ENCODE data around the gene ITIH5.

The ITIH5 gene

DNA sequence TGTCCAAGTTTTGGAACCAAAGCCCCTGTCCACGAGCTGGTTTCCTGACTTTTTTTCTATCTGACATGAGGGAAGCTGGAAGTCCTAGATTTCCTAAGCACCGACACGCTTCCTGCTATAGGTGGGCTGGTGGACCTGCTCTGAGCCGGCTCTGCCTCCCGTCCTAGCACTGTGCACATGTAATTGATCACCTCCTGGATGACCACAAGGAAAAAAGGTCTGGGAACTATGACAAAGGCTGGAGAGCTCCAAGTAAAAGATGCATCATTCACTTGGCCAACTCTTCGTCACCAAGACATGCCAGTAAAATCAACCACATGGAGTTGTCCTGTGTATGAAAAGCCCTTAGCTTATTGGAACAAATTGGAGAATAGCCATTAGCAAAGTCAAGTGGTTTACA is 104.8 kb downstream of the ITIH5 start:
- DNase-seq (ENCODE audit: low read depth): no peak
- no peak overlapping the region for H3K4me3 ChIP-seq (ENCODE audit: low read depth, low read length)
- TF ChIP-seq, protein P1, sequence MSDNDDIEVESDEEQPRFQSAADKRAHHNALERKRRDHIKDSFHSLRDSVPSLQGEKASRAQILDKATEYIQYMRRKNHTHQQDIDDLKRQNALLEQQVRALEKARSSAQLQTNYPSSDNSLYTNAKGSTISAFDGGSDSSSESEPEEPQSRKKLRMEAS (IDR thresholded peaks at IDR 0.05; ENCODE audit: low read depth, low read length): no peak
- TF ChIP-seq POLR2A (IDR thresholded peaks at IDR 0.05; ENCODE audit: extremely low read depth, insufficient read length) (no peak), MYC (IDR thresholded peaks at IDR 0.05; ENCODE audit: low read depth, low read length) (no peak)
- TF ChIP-seq, protein P2, sequence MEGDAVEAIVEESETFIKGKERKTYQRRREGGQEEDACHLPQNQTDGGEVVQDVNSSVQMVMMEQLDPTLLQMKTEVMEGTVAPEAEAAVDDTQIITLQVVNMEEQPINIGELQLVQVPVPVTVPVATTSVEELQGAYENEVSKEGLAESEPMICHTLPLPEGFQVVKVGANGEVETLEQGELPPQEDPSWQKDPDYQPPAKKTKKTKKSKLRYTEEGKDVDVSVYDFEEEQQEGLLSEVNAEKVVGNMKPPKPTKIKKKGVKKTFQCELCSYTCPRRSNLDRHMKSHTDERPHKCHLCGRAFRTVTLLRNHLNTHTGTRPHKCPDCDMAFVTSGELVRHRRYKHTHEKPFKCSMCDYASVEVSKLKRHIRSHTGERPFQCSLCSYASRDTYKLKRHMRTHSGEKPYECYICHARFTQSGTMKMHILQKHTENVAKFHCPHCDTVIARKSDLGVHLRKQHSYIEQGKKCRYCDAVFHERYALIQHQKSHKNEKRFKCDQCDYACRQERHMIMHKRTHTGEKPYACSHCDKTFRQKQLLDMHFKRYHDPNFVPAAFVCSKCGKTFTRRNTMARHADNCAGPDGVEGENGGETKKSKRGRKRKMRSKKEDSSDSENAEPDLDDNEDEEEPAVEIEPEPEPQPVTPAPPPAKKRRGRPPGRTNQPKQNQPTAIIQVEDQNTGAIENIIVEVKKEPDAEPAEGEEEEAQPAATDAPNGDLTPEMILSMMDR (IDR thresholded peaks at IDR 0.05; ENCODE audit: low read depth, low read length): no peak

DNA sequence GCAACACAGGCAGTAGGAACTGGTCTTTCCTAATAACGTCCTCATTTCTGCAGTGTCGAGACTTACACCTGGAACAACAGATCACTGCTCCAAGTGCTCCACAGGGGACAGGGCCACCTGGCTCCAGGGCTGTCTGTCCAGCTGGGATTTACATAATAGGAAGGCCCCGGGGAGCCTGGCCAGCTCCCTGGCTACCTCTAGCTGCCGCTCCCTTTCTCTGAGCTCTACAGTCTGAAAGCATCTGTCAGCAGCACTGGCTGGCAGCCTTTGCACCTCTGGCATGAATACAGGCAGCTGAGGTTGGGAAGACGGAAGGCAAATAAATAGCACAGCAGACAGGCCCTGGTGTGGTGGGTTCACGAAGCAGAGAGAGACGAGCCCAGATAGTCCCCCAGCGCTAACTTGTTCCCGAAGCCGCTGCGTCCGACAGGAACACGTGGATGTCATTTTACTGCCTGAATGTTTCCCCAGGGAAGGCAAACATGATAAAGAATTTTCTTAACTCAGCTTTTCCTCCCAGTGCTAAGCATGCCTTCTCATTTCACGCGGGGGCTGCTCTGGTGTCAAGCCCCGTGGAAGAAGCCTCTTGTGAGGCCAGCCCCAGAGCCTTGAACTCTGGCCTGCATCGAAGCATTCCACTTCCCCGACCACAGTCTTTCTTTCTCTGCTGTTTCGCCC is 105.4 kb downstream of the ITIH5 start:
- no peak for DNase-seq (ENCODE audit: low read depth)
- TF ChIP-seq MYC (IDR thresholded peaks at IDR 0.05; ENCODE audit: low read depth, low read length) (no peak), POLR2A (IDR thresholded peaks at IDR 0.05; ENCODE audit: extremely low read depth, insufficient read length) (no peak)
- TF ChIP-seq, protein P2 (IDR thresholded peaks at IDR 0.05; ENCODE audit: low read depth, low read length): no peak
- TF ChIP-seq, protein P1 (IDR thresholded peaks at IDR 0.05; ENCODE audit: low read depth, low read length): no peak
- no peak overlapping the region for H3K4me3 ChIP-seq (ENCODE audit: low read depth, low read length)

DNA sequence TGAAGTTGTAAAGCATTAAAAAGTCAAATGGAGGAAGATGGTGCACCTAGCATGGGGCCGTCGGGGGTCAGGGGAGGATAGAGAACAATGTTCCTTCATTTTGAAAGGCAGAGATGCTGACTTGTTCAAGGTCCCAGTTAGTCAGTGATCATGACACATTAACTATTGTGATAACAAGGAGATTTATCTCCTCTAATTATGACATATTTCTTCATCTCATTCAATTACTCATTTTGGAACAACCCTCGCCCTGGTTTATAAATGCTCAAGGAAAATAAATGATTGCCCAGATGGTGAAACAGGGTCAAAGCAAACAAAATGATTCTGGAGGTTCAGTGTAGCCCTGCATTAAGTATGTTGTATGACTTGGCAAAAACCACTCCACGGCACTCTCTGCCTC is 106.2 kb downstream of the ITIH5 start:
- TF ChIP-seq, protein P2 (IDR thresholded peaks at IDR 0.05; ENCODE audit: low read depth, low read length): no peak
- TF ChIP-seq, protein P1 (IDR thresholded peaks at IDR 0.05; ENCODE audit: low read depth, low read length): no peak
- TF ChIP-seq MYC (IDR thresholded peaks at IDR 0.05; ENCODE audit: low read depth, low read length) (no peak), POLR2A (IDR thresholded peaks at IDR 0.05; ENCODE audit: extremely low read depth, insufficient read length) (no peak)
- H3K4me3 ChIP-seq (ENCODE audit: low read depth, low read length): no peak overlapping the region
- DNase-seq (ENCODE audit: low read depth): no peak

DNA sequence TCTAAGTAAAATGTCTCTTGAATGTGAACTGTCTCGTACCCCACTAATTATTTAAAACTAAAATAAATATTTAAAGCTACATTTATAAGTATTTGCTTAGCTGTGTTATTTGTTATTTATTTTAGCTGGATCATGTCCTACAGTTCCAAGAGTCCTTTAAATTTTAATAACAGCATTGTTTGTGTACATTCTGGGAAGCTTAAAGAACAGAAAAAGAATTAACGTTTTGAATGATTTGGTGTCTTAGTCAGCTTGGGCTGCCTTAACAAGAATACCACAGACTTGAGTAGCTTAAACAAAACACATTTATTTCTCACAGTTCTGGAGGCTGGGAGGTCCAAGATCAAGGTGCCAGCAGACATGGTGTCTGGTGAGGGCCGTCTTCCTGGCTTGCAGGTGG is 107.4 kb downstream of the ITIH5 start:
- no peak overlapping the region for H3K4me3 ChIP-seq (ENCODE audit: low read depth, low read length)
- TF ChIP-seq, protein P2 (IDR thresholded peaks at IDR 0.05; ENCODE audit: low read depth, low read length): no peak
- TF ChIP-seq POLR2A (IDR thresholded peaks at IDR 0.05; ENCODE audit: extremely low read depth, insufficient read length): no peak
- DNase-seq (ENCODE audit: low read depth): no peak

DNA sequence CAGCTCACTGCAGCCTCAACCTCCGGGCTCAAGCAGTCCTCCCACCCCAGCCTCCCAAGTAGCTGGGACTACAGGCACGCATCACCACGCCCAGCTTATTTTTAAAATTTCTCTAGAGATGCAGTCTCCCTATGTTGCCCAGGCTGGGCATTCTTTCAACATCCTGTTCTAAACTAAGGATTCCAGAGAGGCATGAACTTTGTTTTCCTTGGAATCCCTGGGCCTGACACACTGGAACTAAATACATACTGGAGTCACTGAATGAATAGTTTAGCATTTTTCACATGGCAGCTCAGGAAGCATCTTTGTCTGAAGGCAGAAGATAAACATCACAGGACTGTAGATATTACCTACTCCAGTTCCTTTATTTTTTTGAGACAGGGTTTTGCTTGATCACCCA is 108.7 kb downstream of the ITIH5 start:
- H3K4me3 ChIP-seq (ENCODE audit: low read depth, low read length): no peak overlapping the region
- TF ChIP-seq POLR2A (IDR thresholded peaks at IDR 0.05; ENCODE audit: extremely low read depth, insufficient read length): no peak
- TF ChIP-seq, protein P2 (IDR thresholded peaks at IDR 0.05; ENCODE audit: low read depth, low read length): no peak
- TF ChIP-seq, protein P1 (IDR thresholded peaks at IDR 0.05; ENCODE audit: low read depth, low read length): no peak
- no peak for DNase-seq (ENCODE audit: low read depth)

DNA sequence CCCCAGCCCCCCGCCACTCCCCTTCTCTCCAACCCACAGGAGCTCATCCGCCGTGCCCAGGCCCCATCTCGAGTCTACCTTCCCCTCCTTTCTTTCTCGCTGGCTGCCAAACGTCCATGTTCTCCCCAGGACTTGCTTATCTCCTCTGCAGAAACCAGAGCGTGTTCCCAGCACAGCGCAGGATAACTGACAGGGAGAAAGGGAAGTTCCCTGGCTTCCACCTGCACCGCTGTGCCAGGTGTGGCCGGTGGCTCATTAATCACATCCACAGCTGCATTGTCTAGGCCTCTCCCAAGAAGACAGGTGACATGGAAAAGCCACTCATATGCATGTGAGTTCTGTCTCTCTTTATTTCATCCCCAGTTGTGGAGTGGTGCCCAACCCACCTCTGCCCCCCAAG is 113.2 kb downstream of the ITIH5 start:
- no peak overlapping the region for H3K4me3 ChIP-seq (ENCODE audit: low read depth, low read length)
- no peak for TF ChIP-seq POLR2A (IDR thresholded peaks at IDR 0.05; ENCODE audit: extremely low read depth, insufficient read length)
- no peak for TF ChIP-seq MYC (IDR thresholded peaks at IDR 0.05; ENCODE audit: low read depth, low read length)
- TF ChIP-seq, protein P1 (IDR thresholded peaks at IDR 0.05; ENCODE audit: low read depth, low read length): no peak
- TF ChIP-seq, protein P2 (IDR thresholded peaks at IDR 0.05; ENCODE audit: low read depth, low read length): no peak
- no peak for DNase-seq (ENCODE audit: low read depth)

All from NB4 (cell line).